Measurements from ENCODE around the gene FRS3.

DNA sequence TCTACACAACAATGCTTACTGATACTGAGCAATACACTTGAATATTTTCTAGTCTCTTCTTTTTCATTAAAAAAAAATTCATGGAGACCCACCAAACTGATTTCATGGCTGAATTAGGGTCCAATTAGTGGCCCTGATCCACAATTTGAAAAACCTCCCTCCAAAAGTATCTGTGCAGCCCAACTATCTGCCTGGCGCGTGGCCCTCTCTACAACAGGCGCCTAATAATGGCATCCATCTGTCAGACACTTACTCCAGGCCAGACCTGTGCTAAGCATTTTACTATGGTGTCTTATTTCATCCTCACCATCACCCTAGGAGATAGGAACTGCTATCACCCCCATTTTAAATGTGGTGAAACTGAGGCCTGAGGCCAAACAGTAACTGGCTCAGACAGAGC lies 58.3 kb downstream of the FRS3 start:
- TF ChIP-seq POLR2AphosphoS5 (IDR thresholded peaks at IDR 0.05; ENCODE audit: low read depth, low read length), result no peak
- TF ChIP-seq POLR2A (IDR thresholded peaks at IDR 0.05; ENCODE audit: low read depth, low read length), result no peak
- TF ChIP-seq TAF1 (IDR thresholded peaks at IDR 0.05; ENCODE audit: low read depth, low read length), result no peak
- TF ChIP-seq PAX5 (IDR thresholded peaks at IDR 0.05; ENCODE audit: insufficient read depth, low read length, severe bottlenecking), result no peak
- no peak for TF ChIP-seq SPI1 (IDR thresholded peaks at IDR 0.05; ENCODE audit: low read depth, low read length)
- TF ChIP-seq POU2F2 (IDR thresholded peaks at IDR 0.05; ENCODE audit: low read depth, low read length), result no peak

Measured in GM12891 (cell line).